Adipocyte (in vitro differentiated cells): ENCODE measurements around the gene TEX53.

Source experiments
- DNase-seq: peaks from one replicate; pipeline ENCODE4 v3.0.0-alpha.2; 2015; ENCODE audit warnings: low read depth
- H3K27me3 ChIP-seq: replicated peaks from 2 replicates; pipeline ENCODE4 v1.7.0; 2013; ENCODE audit warnings: mild to moderate bottlenecking, low read length, moderate library complexity; ENCODE audit not compliant: control insufficient read depth, insufficient read depth
- H3K36me3 ChIP-seq: 2 replicates; pipeline ENCODE4 v1.7.0; 2013; ENCODE audit warnings: low read length, mild to moderate bottlenecking, moderate library complexity; ENCODE audit not compliant: control insufficient read depth, insufficient read depth, severe bottlenecking
- H3K4me1 ChIP-seq: 2 replicates; pipeline ENCODE4 v1.7.0; 2013; ENCODE audit warnings: mild to moderate bottlenecking, low read length, moderate library complexity; ENCODE audit not compliant: control insufficient read depth, insufficient read depth
- H3K4me3 ChIP-seq: 2 replicates; pipeline ENCODE4 v1.7.0; 2013; ENCODE audit warnings: mild to moderate bottlenecking, low read length, moderate library complexity
- H3K9ac ChIP-seq: 2 replicates; pipeline ENCODE4 v1.7.0; 2013; ENCODE audit warnings: mild to moderate bottlenecking, low read length, moderate library complexity
- H3K9me3 ChIP-seq: 2 replicates; pipeline ENCODE4 v1.7.0; 2013; ENCODE audit warnings: mild to moderate bottlenecking, low read length, moderate library complexity; ENCODE audit not compliant: control insufficient read depth

The TEX53 gene

GRCh38 chr9:114631166-114631565, 26.4 kb downstream of the TEX53 start:
- H3K4me3 ChIP-seq, result no peak overlapping the region
- no peaks in the 10 kb centered on the region for H3K9me3 ChIP-seq
- H3K27me3 ChIP-seq, result no peaks in the 10 kb centered on the region
- H3K4me1 ChIP-seq, result no peaks in the 10 kb centered on the region
- DNase-seq, result no peak
- H3K9ac ChIP-seq, result no peak overlapping the region
- H3K36me3 ChIP-seq, result peaks cover 85% of the 10 kb centered on the region

DNA sequence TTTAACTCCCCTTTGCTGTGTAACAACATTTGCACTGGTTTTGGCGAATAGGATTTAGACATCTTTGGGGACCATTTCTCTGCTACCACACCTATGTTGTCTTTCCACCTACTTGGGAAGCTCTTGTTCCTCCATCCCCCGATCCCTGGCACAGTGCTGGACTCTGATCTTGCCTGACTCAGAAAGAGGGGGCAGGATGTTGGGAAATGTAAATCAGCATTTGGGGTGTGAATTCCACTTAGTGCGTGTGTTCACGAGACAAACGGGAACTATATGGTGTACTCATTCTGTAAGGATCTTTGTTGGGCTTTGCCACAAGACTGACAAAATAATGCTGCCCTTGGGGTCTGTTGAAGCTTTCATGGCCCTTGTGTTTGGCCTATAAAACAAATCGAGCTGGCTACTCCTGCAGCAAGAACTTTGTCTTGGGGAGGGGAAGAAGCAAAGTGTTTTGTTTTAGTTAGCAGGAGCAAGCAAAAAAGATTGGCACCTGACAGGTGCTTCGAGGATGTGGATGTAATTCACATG, 28.0 kb downstream of the TEX53 start:
- Histone ChIP-seq H3K9ac (no peak overlapping the region), H3K36me3 (peaks cover 78% of the 10 kb centered on the region), H3K4me3 (no peak overlapping the region), H3K27me3 (no peaks in the 10 kb centered on the region), H3K4me1 (no peaks in the 10 kb centered on the region), H3K9me3 (no peaks in the 10 kb centered on the region)
- DNase-seq, result no peak

- H3K36me3 ChIP-seq, result peaks cover 65% of the 10 kb centered on the region
- H3K9ac ChIP-seq, result no peak overlapping the region
- H3K4me3 ChIP-seq, result no peak overlapping the region
- H3K9me3 ChIP-seq, result no peaks in the 10 kb centered on the region
- DNase-seq, result no peak
- peaks cover 11% of the 10 kb centered on the region for H3K4me1 ChIP-seq
- no peaks in the 10 kb centered on the region for H3K27me3 ChIP-seq
Observed at GRCh38 chr9:114627553-114627952, 30.1 kb downstream of the TEX53 start.

DNA sequence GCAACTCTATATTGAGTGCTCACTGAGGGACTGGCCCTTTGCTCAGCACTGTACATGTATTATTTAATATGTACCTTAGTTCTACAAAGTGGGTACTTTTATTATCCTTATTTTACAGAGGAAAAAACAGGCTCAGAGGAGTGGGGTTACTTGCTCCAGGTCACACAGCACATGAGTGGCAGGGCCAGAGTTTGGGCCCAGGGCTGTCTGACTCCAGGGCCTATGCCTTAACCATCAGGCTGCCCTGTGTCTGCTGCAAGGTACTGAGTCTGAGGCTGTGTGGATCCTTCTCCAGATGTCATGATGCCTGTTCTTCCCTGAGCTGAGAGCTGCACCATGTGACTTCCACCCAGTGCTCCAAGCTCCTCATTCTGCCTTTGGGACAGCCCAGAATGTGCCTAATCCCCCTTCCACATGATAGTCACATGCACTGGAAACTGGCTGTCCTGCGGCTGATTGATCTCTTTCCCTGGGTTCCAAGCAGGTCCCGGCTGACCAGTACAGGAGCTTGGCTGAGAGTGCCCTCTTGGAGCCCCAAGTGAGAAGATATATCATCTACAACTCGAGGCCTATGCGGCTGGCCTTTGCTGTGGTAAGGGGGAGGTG, 31.1 kb downstream of the TEX53 start:
- H3K4me1 ChIP-seq, result peaks cover 21% of the 10 kb centered on the region
- no peak overlapping the region for H3K4me3 ChIP-seq
- no peak overlapping the region for H3K9ac ChIP-seq
- DNase-seq, result no peak
- no peaks in the 10 kb centered on the region for H3K27me3 ChIP-seq
- peaks cover 57% of the 10 kb centered on the region for H3K36me3 ChIP-seq
- H3K9me3 ChIP-seq, result no peaks in the 10 kb centered on the region

- Histone ChIP-seq H3K36me3 (peaks cover 40% of the 10 kb centered on the region), H3K4me1 (peaks cover 24% of the 10 kb centered on the region), H3K27me3 (no peaks in the 10 kb centered on the region), H3K4me3 (no peak overlapping the region), H3K9ac (no peak overlapping the region), H3K9me3 (no peaks in the 10 kb centered on the region)
- DNase-seq, result peak; percentile 73
Observed at GRCh38 chr9:114624677-114625076, 32.9 kb downstream of the TEX53 start.

GRCh38 chr9:114621975-114622609, 35.5 kb downstream of the TEX53 start:
- H3K4me1 ChIP-seq, result peaks cover 25% of the 10 kb centered on the region
- H3K9ac ChIP-seq, result no peak overlapping the region
- no peak overlapping the region for H3K4me3 ChIP-seq
- no peaks in the 10 kb centered on the region for H3K9me3 ChIP-seq
- H3K27me3 ChIP-seq, result no peaks in the 10 kb centered on the region
- DNase-seq, result peak; percentile 50
- H3K36me3 ChIP-seq, result peaks cover 30% of the 10 kb centered on the region

DNA sequence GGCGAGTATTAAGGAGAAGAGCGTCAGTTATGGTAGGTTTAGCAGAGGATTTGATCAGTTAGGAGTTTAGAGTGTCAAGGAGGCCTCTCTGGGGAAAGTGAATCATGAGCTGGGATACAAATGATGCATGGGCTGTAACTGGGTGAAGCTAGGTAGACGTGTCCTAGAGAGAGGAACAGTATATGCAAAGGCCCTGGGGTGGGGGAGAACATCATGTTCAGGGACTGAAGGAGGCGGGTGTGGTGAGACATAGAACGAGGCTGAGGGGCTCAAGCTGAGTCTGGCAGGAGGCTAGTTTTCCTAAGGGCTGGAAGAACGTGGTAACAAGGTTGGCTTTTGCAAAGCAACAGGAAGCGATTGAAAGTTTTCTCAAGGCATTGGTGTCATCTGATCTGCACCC, 36.0 kb downstream of the TEX53 start:
- Histone ChIP-seq H3K9me3 (no peaks in the 10 kb centered on the region), H3K4me1 (peaks cover 30% of the 10 kb centered on the region), H3K9ac (no peak overlapping the region), H3K27me3 (no peaks in the 10 kb centered on the region), H3K4me3 (no peak overlapping the region), H3K36me3 (peaks cover 25% of the 10 kb centered on the region)
- DNase-seq, result no peak

DNA sequence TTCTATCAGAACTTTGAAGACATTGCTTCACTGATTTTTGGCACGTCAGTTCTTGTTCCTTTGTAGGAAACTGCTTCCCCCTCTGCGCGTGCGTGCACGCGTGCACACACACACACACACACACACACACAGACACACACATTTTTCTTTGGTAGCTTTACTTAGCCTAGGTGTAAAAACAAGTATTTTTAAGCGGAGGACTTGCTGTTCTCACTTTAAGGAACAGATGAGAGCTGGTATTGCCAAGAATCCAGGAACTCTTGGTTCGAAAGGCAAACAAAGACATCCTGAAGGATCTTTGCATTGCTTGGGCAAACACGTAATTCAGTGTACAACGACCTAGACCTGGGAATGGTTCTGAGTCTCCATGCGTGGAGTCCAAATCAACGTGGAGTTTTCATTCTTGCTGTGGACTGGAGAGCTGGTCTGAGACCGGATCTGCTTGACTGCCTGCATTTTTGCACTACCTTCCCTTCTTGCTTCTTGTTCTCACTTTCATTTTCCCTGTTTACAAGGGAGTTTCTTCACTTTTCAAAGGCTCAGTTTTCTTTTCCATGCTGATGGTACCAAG, 38.3 kb downstream of the TEX53 start:
- DNase-seq, result no peak
- H3K27me3 ChIP-seq, result no peaks in the 10 kb centered on the region
- no peak overlapping the region for H3K4me3 ChIP-seq
- H3K9ac ChIP-seq, result no peak overlapping the region
- peaks cover 15% of the 10 kb centered on the region for H3K36me3 ChIP-seq
- H3K9me3 ChIP-seq, result no peaks in the 10 kb centered on the region
- H3K4me1 ChIP-seq, result peaks cover 31% of the 10 kb centered on the region

GRCh38 chr9:114616684-114617520, 40.7 kb downstream of the TEX53 start:
- H3K9me3 ChIP-seq, result no peaks in the 10 kb centered on the region
- DNase-seq, result peak; percentile 13
- no peak overlapping the region for H3K4me3 ChIP-seq
- peaks cover 14% of the 10 kb centered on the region for H3K36me3 ChIP-seq
- peak overlapping the region; percentile 17 for H3K9ac ChIP-seq
- peaks cover 30% of the 10 kb centered on the region for H3K4me1 ChIP-seq
- no peaks in the 10 kb centered on the region for H3K27me3 ChIP-seq

- no peaks in the 10 kb centered on the region for H3K27me3 ChIP-seq
- no peak for DNase-seq
- no peaks in the 10 kb centered on the region for H3K9me3 ChIP-seq
- no peak overlapping the region for H3K9ac ChIP-seq
- peaks cover 13% of the 10 kb centered on the region for H3K36me3 ChIP-seq
- H3K4me1 ChIP-seq, result peaks cover 29% of the 10 kb centered on the region
- no peak overlapping the region for H3K4me3 ChIP-seq
Observed at GRCh38 chr9:114614373-114614772, 43.2 kb downstream of the TEX53 start.

DNA sequence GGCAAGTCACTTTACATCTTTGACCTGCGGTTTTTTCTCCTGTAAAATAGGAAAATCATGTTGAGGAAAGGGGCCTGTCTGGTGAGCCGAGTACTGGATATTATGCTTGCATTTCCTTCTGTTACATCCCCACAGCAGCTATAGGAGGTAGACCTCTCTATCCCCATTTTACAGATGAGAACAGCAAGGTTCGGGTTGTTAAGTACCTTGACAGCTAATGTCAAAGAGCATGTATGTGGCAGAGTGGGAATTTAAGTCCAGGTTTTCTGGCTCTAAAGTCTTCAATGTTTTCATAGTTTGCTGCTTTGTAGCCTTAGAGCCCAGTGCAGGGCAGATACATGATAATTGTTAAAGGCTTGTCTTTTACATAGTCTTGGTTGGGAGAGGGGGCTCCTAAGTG, 43.7 kb downstream of the TEX53 start:
- Histone ChIP-seq H3K27me3 (no peaks in the 10 kb centered on the region), H3K4me1 (peaks cover 29% of the 10 kb centered on the region), H3K36me3 (peaks cover 8% of the 10 kb centered on the region), H3K9ac (no peak overlapping the region), H3K9me3 (no peaks in the 10 kb centered on the region), H3K4me3 (no peak overlapping the region)
- no peak for DNase-seq
